Inflammatory macrophage treated with lipopolysaccharide for 1 hour (primary cell): ENCODE measurements around the gene PKD1.

Source experiments
- DNase-seq, 2 donors: peaks; one replicate each; pipeline ENCODE4 v3.0.0-alpha.2; 2020 to 2022

Gene PKD1

DNA sequence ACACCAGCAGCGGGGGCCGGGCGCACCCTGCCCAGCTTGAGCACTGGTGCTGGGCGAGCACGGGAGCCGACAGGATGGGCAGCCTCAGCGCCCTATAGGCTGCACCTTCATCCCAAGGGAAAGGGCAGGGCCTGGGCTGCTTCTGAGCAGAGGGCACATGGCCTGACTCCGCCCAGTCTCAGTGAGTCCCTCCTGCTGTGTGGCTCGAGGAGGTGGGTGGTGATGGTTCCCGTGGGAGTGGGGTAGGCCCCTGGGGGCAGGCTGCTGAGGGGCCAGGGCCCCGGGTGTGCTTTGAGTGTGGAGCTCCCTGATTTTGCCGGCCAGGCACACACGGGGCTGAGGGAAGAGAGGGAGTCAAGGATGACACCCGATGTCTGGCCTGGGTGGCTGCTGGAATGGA lies 50.0 kb downstream of the PKD1 start:
- no peak for DNase-seq

DNA sequence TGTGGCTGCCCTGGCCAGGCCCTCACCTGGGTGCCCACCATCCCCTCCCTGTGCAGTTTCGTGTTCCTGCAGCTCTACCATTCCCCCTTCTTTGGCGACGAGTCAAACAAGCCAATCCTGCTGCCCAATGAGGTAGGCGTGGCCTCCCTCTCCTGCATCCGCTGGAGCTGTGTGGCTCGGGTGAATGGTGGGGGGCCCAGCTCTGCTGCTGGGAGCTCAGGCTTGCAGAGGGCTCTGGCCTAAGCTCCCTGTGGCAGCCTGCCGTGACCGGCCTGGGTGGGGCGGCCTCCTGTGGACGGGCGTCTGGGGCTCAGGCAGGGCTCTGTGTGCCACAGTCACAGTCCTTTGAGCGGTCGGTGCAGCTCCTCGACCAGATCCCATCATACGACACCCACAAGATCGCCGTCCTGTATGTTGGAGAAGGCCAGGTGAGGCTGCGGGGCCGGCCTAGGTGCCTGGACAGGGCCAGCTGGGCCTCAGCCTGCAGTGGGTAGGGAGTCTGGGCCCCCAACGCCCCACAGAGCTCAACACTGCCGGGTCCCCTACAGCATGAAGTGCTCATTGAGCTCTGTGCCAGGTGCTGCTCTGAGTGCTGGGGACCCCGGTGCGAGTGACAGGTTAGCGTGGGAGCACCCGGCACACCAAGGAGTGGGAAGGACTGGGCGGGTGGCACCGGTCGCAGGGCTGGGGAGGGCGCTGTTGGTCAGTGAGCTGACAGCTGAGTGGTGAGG lies 50.6 kb downstream of the PKD1 start:
- no peak for DNase-seq

DNA sequence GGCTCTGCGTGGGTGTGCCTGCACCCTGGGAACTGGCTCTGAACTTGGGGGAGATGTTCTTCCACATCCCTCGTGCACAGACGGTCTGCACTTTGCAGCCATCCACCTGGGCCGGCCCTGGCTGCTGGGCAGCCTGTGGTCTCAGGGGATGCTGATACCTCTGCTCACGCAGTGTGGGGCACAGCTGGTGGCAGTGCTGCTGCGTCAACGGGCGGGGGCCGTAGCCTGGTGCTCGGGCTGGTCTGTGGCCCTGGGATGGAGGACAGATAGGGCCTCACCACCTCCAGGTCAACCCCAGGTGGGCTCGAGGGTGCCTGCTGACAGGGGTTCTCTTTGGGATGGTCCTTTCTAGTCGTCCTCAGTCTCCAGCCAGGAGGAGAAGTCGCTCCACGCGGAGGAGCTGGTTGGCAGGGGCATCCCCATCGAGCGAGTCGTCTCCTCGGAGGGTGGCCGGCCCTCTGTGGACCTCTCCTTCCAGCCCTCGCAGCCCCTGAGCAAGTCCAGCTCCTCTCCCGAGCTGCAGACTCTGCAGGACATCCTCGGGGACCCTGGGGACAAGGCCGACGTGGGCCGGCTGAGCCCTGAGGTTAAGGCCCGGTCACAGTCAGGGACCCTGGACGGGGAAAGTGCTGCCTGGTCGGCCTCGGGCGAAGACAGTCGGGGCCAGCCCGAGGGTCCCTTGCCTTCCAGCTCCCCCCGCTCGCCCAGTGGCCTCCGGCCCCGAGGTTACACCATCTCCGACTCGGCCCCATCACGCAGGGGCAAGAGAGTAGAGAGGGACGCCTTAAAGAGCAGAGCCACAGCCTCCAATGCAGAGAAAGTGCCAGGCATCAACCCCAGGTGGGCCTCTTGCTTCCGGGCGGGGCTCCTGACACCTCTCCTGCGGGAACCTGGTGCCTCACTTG lies 51.6 kb downstream of the PKD1 start:
- DNase-seq, result no peak

DNA sequence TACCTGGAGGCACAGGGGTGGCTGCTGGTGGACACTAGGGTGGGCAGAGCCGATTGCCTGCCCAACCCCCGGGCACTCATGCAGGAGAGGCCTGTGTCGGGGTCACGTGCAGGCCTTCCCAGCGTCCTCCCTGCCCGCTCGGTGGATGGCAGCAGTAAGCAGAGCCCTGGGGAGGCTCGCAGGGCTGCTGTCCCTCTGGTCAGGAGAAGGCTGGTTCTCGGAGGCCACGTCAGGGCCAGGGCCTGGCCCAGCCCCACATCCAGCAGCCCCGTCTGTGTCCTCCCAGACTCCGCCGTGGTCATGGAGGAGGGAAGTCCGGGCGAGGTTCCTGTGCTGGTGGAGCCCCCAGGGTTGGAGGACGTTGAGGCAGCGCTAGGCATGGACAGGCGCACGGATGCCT lies 52.3 kb downstream of the PKD1 start:
- no peak for DNase-seq

DNA sequence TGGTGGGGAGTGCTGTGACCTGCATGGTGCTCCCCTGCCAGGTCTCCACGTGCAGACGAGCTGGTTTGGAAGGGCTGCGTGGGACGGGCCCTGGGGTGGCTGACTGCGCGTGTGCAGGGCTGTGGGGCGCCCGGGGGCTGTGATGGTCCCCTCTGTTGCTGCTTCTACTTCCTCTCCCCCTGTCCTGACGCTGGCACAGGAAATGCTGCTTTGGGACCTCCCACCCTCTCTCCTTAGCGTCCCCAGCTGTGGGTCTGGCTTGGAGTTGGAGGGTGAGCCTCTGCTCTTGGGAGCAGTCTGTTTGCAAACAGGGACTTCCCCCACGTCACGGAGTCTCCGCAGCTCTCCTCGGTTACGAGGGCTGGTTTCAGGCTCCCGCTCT lies 52.7 kb downstream of the PKD1 start:
- no peak for DNase-seq

DNA sequence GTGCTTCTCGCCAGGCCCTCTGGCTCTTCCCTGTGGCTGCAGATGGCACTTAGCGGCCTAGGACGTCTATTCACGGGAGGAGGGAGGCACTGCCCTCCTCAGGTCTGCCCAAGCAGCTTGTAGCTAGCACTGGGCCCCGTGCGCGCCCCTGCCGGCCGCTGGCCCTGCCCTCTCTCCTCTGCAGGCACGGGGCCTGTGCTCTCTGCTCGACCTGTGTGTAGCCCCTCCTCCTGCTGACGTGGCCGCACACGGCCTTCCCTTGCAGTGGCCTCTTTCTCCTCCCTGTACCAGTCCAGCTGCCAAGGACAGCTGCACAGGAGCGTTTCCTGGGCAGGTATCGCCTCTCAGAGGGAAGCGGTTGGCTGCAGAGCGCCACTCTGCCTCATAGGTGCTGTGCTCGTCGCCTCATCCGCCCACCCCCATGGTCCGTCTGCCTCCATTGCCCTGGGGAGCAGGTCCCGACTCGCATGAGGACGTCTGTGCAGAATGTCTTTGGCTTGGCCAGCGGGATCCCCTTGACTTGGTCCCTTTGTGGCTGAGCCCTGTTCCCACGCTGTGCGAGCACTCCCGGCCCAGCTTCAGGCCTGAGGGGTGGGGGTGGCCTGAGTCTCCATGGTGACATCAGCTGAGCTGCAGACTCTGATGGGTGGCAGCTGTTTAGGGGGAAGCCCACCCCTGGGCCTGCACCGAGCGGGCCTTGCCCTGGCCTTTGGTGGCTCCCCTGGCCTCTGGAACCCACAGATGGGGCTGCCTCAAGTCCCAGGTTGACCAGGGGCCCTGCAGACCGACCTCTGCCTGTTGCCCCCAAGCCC lies 53.3 kb downstream of the PKD1 start:
- no peak for DNase-seq

DNA sequence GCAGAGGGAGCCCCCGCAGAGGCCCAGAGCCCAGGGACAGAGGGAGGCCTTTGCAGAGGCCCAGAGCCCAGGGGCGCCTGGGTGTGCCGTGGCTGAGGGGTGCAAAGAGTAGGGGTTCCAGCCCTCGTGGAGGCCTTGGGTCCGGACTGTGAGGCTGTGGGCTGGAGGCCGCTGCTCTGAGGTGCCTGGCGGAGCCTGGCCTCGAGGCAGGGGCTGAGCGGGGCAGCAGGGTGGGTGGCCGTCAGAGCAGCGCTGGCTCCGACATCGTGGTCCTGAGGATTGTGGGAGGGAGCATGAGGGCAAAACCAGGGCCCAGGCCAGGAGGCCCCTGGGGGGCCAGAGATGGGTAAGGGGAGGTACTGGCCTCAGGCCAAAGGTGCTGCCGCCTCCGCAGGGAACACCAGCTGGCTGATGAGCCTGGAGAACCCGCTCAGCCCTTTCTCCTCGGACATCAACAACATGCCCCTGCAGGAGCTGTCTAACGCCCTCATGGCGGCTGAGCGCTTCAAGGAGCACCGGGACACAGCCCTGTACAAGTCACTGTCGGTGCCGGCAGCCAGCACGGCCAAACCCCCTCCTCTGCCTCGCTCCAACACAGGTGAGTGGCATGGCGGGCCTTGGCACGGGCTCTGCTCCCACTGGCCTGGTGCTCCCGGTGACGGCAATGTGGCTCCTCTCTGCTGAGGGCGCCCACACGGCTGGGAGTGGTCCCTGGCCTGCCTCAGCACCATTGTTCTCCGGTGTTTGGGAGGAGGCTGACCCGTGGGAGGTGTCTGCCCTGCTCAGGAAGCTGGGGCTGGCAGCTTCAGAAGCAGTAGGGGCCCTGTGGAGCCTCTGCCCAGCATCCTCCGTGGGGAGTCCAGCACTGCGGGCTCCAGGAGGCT lies 54.3 kb downstream of the PKD1 start:
- DNase-seq, result no peak

DNA sequence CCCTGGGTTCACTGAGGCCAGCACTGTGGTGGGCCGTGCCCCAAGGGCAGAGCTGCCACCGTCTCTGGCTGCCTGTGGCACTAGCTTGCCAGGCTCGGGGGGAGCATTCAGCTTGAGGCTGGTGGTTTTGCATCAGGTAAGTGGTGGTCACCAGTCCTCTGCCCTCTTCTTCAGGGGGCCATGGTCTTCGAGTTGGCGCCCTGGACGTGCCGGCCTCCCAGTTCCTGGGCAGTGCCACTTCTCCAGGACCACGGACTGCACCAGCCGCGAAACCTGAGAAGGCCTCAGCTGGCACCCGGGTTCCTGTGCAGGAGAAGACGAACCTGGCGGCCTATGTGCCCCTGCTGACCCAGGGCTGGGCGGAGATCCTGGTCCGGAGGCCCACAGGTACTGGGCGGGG lies 55.7 kb downstream of the PKD1 start:
- DNase-seq, result no peak

DNA sequence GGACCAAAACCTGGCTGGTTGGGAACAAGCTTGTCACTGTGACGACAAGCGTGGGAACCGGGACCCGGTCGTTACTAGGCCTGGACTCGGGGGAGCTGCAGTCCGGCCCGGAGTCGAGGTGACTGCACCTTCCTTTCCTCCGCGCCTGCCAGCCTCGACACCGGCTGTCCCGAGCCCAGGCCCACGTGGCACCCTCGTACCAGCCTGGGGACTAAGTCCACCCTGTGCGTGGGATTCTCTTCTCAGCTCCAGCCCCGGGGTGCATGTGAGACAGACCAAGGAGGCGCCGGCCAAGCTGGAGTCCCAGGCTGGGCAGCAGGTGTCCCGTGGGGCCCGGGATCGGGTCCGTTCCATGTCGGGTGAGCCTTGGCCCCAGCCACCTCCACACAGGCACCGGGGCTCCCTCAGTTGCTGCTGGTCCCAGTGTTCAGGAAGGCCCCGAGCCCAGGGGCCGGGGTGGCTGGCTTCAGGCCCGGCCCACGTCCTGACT lies 56.3 kb downstream of the PKD1 start:
- DNase-seq, result no peak

DNA sequence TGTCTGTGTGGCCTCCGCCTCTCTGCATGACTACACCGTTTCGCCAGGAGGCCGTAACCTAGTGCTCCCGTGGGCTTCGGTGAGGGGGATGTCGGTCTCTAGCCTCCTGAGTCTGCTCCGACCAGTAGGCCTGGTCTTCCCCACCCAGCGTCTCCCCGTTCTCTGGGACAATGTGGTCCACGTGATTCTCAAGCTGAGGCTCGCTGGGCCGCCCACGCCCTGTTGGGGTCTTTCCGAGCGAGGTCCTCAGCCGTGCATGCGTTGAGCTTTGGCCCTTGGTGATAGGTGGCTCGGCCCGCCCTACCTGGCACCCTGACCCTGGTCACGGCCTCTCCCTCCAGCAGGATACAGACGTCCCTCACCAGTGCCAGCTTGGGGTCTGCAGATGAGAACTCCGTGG lies 57.0 kb downstream of the PKD1 start:
- DNase-seq, result no peak

DNA sequence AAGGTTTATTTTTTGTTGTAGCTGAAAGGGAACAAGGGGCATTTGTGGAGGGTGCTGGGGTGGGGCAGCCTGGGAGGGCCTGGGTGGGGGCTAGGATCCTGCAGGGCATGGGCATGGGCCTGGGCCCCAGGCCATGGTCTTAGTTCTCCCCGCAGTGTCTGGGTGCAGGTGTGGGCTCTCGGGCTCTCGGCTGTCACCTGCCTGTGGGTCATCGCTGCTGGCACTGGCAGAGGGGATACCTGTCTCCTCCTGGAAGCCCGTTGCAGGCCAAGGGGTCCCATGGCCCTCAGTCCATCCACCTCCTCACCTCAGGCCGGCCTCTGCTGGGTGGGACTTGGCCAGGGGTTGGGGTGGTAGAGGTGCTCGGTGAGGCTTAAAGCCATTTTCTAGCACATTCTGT lies 57.6 kb downstream of the PKD1 start:
- DNase-seq, result no peak

DNA sequence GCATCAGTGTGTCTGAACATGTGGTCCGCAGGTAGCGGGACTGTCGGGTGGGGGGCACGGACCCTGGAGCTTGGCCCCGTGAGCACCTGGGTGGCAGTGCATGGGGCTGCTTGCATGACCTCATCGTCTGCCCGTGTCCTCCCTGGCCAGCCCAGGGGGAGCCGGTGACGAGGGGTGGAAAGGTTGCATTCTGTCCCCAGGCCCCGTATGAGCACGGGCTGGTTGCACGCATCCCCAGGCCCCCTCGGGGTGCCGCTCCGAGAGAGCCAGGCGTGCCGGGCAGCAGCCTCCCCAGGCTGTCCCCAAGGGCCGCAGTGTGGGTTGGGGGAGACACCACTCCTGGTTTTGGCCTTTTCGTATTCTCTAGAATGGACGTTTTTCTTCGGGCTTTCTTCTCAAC lies 58.0 kb downstream of the PKD1 start:
- DNase-seq, result no peak

DNA sequence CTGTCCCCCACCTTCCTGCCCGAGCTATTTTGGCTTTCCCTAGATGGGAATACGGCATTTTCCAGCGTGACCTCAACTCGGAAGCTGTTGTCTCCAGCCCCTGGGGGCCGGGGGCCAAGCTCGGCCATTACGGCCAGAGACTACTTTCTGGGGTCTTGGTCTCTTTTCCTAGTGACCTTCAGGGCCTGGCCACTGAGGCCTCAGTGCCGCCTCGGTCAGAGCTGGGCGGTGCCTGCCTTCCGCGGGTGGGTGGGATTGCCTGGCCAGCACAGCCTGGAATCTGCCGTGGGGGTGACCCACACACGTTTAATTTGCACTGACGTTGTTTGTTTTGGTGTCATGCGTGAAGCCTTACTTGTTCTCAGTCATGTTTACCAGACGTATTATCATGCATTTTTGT lies 58.7 kb downstream of the PKD1 start:
- no peak for DNase-seq

DNA sequence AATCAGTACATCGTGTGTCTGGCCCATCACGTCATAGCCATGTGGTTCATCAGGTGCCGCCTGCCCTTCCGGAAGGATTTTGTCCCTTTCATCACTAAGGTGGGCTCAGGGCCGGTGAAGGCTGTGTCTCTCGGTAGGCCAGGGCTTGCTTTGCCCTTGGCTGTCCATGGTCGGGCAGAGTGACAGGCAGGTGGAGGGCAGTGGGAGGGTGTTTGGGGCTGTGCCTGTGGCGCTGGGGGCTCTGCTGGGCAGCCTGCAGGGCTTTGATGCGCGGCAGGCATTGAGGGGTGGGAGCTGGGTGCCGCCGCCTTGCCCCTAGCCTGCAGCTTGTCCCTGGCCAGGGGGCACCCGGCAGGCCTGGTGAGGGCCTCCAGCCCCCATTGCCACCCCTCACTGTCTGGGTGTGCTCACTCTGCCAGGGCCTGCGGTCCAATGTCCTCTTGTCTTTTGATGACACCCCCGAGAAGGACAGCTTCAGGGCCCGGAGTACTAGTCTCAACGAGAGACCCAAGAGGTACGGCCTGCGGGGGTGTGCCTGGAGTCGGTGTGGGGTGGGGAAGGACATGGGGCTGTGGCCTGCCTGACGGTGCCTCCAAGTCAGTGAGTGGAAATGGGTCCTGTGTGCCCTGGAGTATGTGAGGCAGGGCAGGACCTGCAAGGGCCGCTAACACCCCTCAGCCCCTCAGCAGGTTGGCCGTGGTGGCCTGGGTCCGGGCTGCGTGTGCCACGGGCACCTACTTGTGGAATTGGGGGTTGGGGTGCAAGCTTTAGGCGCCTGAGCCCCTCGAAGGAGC lies 59.4 kb downstream of the PKD1 start:
- no peak for DNase-seq

DNA sequence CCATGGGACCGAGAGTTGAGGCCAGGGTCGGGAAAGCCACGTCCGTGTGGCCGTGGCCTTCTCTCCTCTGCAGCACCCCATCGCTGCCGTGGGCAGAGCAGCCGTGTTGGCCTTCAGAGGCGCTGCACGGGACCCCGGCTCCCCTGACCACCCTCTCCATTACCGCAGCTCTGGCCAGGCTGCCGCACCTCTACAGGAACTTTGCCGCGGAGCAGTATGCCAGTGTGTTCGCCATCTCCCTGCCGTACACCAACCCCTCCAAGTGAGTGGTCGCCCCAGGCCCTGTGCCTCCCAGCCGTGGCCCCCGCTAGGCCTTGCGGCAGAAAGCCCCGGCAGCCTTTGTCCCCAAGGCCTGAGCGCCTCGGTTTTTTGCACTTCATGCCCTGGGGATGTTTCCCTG lies 60.1 kb downstream of the PKD1 start:
- DNase-seq, result no peak

DNA sequence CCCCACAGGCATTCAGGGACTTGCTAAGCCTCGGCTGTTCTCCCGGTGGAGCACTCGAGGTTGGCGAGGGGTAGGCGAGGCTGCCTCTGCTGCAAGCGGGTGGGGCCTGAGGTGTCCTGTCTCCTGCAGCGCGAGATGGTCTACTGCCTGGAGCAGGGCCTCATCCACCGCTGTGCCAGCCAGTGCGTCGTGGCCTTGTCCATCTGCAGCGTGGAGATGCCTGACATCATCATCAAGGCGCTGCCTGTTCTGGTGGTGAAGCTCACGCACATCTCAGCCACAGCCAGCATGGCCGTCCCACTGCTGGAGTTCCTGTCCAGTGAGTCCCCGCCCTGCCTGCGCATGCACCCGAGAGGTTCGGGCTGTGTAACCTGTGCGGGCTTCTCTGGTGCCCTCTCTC lies 61.6 kb downstream of the PKD1 start:
- no peak for DNase-seq

DNA sequence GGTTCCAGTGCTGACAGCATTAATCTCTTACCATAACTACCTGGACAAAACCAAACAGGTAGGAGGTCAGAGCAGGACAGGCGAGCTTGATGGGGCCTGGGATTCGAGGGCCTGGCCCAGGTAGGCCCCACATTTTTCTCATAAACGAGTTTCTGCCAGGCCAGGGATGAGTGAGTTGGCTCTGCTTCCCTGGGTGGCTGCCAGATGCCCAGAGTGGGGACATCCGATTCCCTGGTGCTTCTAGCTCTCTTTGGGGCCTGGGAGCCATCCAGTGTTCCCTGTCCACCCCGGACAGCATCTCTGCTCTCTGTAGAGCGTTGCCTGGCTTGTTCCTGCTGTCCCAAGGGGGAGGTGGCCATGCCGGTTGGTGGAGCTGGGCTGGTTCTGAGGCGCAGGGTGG lies 62.8 kb downstream of the PKD1 start:
- DNase-seq, result no peak

DNA sequence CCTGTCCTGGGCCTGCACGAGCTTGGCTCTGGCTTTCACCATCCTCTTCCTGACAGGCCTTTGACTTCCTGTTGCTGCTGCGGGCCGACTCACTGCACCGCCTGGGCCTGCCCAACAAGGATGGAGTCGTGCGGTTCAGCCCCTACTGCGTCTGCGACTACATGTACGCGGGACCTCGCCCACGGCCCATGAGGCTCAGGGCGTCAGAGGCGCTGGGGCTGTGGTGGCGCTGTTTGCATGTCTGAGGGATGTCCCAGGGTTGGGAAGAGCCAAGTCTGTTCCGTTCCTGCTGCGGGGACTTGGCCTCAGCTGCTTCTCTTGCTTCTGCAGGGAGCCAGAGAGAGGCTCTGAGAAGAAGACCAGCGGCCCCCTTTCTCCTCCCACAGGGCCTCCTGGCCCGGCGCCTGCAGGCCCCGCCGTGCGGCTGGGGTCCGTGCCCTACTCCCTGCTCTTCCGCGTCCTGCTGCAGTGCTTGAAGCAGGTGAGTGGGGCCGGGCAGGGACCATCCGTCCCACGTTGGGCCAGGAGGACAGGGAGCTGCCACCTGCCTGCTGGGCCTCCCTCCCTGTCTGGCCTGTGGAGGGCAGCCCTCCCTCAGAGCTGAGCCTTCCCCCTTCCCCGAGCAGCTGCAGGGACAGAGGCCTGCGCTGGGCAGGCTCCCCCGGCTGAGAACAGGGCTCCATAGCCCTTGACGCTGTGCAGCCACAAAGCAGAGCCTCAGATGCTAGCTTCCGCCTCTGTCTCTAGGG lies 64.1 kb downstream of the PKD1 start:
- DNase-seq, result no peak

DNA sequence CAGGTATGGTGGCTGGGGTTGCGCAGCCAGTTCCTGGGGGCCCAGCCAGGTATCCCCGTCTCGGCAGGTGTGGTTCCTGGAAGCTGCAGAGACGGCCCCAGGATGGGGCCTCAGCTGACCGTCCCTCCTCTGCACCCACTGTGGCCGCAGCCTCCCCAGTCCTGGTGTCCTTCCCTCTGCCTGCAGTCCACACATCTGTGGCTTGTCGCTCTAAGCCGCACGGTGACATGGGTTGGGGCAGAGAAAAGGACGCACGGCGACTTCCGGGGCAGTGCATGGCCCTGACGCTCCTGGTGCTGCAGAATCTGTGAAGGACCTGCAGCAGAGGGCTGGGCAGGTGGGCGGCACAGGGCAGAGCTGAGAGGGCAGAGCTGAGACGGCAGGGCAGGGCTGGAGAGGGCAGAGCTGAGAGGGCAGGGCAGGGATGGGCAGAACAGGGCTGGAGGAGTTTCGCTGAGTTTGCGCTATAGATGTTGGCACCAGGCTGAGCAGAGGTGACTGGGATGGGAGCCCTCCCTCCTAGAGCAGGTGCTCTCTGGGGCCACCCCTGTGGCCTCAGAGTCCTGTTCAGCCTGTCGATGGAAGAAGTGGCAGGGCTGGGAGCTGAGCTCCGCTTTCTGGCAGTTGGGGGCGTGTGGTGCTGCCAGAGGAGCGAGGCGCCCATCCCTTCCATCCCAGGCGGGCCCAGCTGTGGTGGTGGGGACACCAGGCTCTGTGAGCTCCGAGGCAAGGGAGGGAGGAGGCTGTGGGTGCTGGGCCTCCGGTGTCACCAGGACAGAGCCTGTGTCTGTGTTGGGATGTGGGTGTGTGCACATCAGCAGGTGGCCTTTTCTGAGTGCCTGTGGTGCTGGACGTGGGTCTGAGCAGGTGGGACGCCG lies 64.9 kb downstream of the PKD1 start:
- DNase-seq, result no peak

DNA sequence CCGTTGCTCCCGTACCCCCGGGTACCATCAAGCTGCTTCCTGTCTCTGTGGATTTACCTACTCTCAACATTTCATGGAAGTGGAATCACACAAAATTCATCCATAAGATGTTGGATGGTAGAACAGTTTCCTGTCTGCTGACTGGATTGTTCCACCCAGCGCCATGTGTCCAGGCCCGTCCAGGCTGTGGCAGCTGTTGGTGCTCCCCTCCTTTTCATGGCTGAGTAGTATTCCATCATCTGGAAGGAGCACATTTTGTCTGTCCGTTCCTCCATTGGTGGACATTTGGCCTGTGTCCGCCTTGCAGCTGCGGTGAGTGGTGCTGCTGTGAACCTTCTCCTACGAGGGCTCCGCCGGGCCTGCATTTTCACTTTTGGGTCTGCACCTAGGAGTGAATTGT lies 69.6 kb downstream of the PKD1 start:
- no peak for DNase-seq
